Panc1 (cell line): Measurements from ENCODE around the gene MAOB. TPM values are rescaled to one million over a fixed set of nuclear protein-coding genes. Genes with fewer than 3 reads are reported as not detected.

Source experiments
- ATAC-seq: fragments of 200-7000 bp; cut with Tn5 transposase; 2 replicates; pipeline ENCODE4 v1.9.1; 2020; ENCODE audit warnings: mild to moderate bottlenecking, moderate library complexity
- BruUV-seq: library from RNA; stranded (reverse); fragments of 400-500 nt; replicated peaks from 2 replicates; lab custom pipeline; 2021; lab: Mats Ljungman, UMichigan
- CTCF ChIA-PET: fragments of 300-600 bp; sonication (Branson Sonifier 250); formaldehyde crosslinking; loops from one replicate; lab custom pipeline; 2022; ENCODE audit warnings: antibody characterized with exemption; lab: Charles Lee
- POLR2A ChIA-PET: fragments of 300-600 bp; sonication (Branson Sonifier 250); formaldehyde crosslinking; loops from one replicate; lab custom pipeline; 2022; ENCODE audit warnings: antibody characterized with exemption; lab: Charles Lee
- DNase-seq: peaks from one replicate; pipeline ENCODE4 v3.0.0-alpha.2; 2010; ENCODE audit warnings: low read depth, low spot score
- H3K27ac ChIP-seq: 2 replicates; pipeline ENCODE4 v1.5.1; 2011; ENCODE audit warnings: mild to moderate bottlenecking, low read length, inconsistent platforms
- H3K27me3 ChIP-seq: fragments of 200-500 bp; sonication (Bioruptor generic); 2 replicates; pipeline ENCODE4 v1.6.0; 2014; ENCODE audit warnings: low read length, inconsistent platforms; ENCODE audit not compliant: control insufficient read depth, insufficient read depth
- H3K36me3 ChIP-seq: fragments of 200-500 bp; sonication (Bioruptor generic); 2 replicates; pipeline ENCODE4 v1.5.1; 2014; ENCODE audit warnings: inconsistent platforms, mild to moderate bottlenecking, low read length, moderate library complexity; ENCODE audit not compliant: control insufficient read depth, insufficient read depth
- H3K4me1 ChIP-seq: 2 replicates; pipeline ENCODE4 v1.5.1; 2011; ENCODE audit warnings: inconsistent platforms, mild to moderate bottlenecking, low read length, moderate library complexity; ENCODE audit not compliant: control insufficient read depth, insufficient read depth
- H3K4me3 ChIP-seq, 2 experiments: 2 replicates each; pipeline ENCODE4 v1.5.1; 2011 to 2012; ENCODE audit warnings: low read depth in 2 of 2, low read length in 2 of 2, mild to moderate bottlenecking in 2 of 2, inconsistent platforms in 1 of 2, moderate library complexity in 1 of 2
- H3K9me3 ChIP-seq: fragments of 200-500 bp; sonication (Bioruptor generic); 2 replicates; pipeline ENCODE4 v1.5.1; 2014; ENCODE audit warnings: low read depth, mild to moderate bottlenecking, inconsistent platforms, low read length, moderate library complexity; ENCODE audit not compliant: control insufficient read depth, insufficient read depth
- CTCF ChIP-seq: fragments of 450-650 bp; IDR thresholded peaks from 2 replicates; pipeline ENCODE4 v1.5.1; 2017; ENCODE audit warnings: mild to moderate bottlenecking
- POLR2AphosphoS5 ChIP-seq: IDR thresholded peaks from 2 replicates; pipeline ENCODE4 v1.6.1; 2012; ENCODE audit warnings: mild to moderate bottlenecking, low read depth, low read length, moderate library complexity
- SIN3A ChIP-seq: IDR thresholded peaks from 2 replicates; pipeline ENCODE4 v1.6.1; 2012; ENCODE audit warnings: low read depth, mild to moderate bottlenecking, low read length, moderate library complexity, borderline replicate concordance; ENCODE audit not compliant: insufficient read depth
- TCF7L2 ChIP-seq: IDR thresholded peaks from 2 replicates; pipeline ENCODE4 v1.6.1; 2011; ENCODE audit warnings: mild to moderate bottlenecking, low read depth, low read length, inconsistent platforms
- in situ Hi-C: cut with HindIII; loops from 2 replicates; pipeline ENCODE4 v1.10.0; 2016; ENCODE audit warnings: low sequenced_read_pairs, low pct_unique_long_range_greater_than_20kb
- intact Hi-C: fragments of 100-400 bp; cut with micrococcal nuclease; formaldehyde crosslinking; loops from one replicate; pipeline ENCODE4 v1.10.0; 2022; ENCODE audit not compliant: unreplicated experiment
- total RNA-seq: library from RNA; stranded (reverse); gene quantifications from one replicate; pipeline ENCODE4 v1.2.1, GENCODE V29; 2021; ENCODE audit not compliant: unreplicated experiment
- TF ChIP-seq, protein P1 (sequence below), 2 experiments: IDR thresholded peaks; 2 replicates each; pipeline ENCODE4 v1.6.1; 2011 to 2012; ENCODE audit warnings: low read depth in 2 of 2, control low read depth in 1 of 2, low read length in 1 of 2, mild to moderate bottlenecking in 1 of 2, moderate library complexity in 1 of 2; ENCODE audit not compliant: insufficient read depth in 1 of 2

The MAOB gene
- total RNA-seq, 1 experiment from 2014 or later, result not detected

DNA sequence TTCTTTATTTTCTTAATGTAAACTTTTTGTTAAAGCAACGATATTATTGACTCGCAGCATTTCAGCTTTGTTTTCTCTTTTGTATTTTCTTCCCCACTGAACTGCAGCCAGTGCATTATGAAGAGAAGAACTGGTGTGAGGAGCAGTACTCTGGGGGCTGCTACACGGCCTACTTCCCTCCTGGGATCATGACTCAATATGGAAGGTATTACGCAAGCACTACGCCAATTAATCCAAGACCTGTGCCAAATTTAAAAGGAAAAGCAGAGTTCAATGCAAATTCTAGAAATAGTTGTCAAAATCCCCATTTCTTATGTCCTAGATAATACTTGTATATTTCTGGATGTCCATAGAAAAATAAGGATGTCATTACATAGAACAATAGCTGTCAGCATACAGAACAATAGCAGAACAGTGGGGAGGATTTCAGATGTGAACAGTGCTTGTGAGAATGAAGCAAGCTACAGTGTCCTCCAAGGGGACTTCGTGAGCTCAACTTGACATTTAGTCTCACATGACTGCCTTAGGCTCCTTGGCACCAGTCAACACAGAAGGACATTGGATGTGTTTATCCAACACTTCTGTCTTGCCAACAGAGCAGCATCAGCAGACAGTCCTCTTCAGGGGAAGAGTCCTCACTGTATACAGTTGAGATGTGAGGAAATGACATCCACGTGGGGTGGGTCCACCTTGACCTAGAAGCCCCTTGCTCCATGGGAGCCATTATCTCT lies 140.2 kb downstream of the MAOB start:
- CTCF ChIA-PET, result no interaction called here
- ATAC-seq (no peak), DNase-seq (no peak)
- POLR2A ChIA-PET, result no interaction called here
- H3K4me1 ChIP-seq, result no peaks in the 10 kb centered on the region
- no peak overlapping the region for H3K27ac ChIP-seq
- intact Hi-C loops (no loop called here), in situ Hi-C loops (no loop called here)
- no peaks in the 10 kb centered on the region for H3K9me3 ChIP-seq
- no peaks in the 10 kb centered on the region for H3K36me3 ChIP-seq
- TF ChIP-seq, protein P1, sequence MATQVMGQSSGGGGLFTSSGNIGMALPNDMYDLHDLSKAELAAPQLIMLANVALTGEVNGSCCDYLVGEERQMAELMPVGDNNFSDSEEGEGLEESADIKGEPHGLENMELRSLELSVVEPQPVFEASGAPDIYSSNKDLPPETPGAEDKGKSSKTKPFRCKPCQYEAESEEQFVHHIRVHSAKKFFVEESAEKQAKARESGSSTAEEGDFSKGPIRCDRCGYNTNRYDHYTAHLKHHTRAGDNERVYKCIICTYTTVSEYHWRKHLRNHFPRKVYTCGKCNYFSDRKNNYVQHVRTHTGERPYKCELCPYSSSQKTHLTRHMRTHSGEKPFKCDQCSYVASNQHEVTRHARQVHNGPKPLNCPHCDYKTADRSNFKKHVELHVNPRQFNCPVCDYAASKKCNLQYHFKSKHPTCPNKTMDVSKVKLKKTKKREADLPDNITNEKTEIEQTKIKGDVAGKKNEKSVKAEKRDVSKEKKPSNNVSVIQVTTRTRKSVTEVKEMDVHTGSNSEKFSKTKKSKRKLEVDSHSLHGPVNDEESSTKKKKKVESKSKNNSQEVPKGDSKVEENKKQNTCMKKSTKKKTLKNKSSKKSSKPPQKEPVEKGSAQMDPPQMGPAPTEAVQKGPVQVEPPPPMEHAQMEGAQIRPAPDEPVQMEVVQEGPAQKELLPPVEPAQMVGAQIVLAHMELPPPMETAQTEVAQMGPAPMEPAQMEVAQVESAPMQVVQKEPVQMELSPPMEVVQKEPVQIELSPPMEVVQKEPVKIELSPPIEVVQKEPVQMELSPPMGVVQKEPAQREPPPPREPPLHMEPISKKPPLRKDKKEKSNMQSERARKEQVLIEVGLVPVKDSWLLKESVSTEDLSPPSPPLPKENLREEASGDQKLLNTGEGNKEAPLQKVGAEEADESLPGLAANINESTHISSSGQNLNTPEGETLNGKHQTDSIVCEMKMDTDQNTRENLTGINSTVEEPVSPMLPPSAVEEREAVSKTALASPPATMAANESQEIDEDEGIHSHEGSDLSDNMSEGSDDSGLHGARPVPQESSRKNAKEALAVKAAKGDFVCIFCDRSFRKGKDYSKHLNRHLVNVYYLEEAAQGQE (IDR thresholded peaks at IDR 0.05; ENCODE audit: insufficient read depth in 1 of 2, low read depth in 2 of 2, low read length in 1 of 2), result no peak
- TF ChIP-seq POLR2AphosphoS5, result no peak
- TF ChIP-seq TCF7L2, result no peak
- no peak for TF ChIP-seq SIN3A
- TF ChIP-seq CTCF, result no peak
- H3K4me3 ChIP-seq, result no peak overlapping the region
- no TSS peak for BruUV-seq
- H3K27me3 ChIP-seq, result no peaks in the 10 kb centered on the region

DNA sequence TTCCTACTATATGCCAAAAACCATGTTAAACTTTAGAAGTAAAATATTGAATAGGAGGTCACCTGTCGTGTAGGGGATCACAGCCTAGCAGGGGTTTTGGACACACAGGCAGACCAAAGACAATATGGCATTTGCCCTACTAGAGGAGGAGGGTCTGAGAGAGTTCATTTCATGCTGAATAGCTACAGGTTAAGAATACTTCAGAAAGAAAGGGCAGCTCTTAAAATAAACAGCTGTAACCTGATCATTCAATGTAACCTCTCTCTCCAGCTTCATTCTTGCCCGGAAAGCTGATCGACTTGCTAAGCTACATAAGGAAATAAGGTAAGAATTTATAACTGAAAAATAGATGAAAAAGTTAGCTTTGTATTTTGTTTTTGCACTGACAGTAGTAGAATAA lies 146.3 kb downstream of the MAOB start:
- H3K27me3 ChIP-seq, result no peaks in the 10 kb centered on the region
- ATAC-seq (no peak), DNase-seq (no peak)
- no peak overlapping the region for H3K4me3 ChIP-seq
- CTCF ChIA-PET, result no interaction called here
- intact Hi-C loops, result no loop called here
- no peaks in the 10 kb centered on the region for H3K36me3 ChIP-seq
- POLR2A ChIA-PET, result no interaction called here
- no peak overlapping the region for H3K27ac ChIP-seq
- no peaks in the 10 kb centered on the region for H3K4me1 ChIP-seq
- no TSS peak for BruUV-seq
- no peaks in the 10 kb centered on the region for H3K9me3 ChIP-seq
- no peak for TF ChIP-seq CTCF
- no peak for TF ChIP-seq POLR2AphosphoS5
- no peak for TF ChIP-seq TCF7L2
- TF ChIP-seq, protein P1 (IDR thresholded peaks at IDR 0.05; ENCODE audit: insufficient read depth in 1 of 2, low read depth in 2 of 2, low read length in 1 of 2), result no peak
- no peak for TF ChIP-seq SIN3A
- in situ Hi-C loops, result no loop called here
